DND-41 (cell line): ENCODE measurements around the gene ERC2.

Source experiments
- EZH2 ChIP-seq: IDR thresholded peaks from 3 replicates; pipeline ENCODE4 v1.6.1; 2012; ENCODE audit warnings: borderline replicate concordance, low read depth, mild to moderate bottlenecking, moderate library complexity, low read length, inconsistent platforms; ENCODE audit not compliant: severe bottlenecking
- TF ChIP-seq, protein P1 (sequence below): IDR thresholded peaks from 2 replicates; pipeline ENCODE4 v1.5.1; 2012; ENCODE audit warnings: borderline replicate concordance, low read length, moderate library complexity, mild to moderate bottlenecking; ENCODE audit not compliant: poor library complexity, severe bottlenecking; ENCODE audit errors: extremely low read depth

DNA sequence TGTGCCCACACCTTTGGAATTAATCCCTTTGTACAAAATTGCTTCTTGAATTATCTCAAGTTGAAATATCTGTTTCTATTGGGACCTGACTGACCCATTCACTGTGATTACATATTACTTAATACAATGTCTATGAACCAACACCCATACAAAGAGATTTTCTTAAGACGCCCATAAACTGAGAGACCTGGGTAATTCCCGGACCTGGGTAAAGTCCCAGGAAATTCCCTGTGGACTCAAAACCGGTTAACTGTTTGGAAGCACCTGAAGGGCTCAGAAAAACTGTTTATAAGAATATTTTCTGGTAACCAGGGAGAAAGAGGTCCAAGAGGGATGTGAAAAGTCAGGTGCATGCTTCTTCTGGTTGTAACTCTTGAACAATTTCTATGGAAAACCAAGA is 667.2 kb downstream of the ERC2 start:
- TF ChIP-seq, protein P1, sequence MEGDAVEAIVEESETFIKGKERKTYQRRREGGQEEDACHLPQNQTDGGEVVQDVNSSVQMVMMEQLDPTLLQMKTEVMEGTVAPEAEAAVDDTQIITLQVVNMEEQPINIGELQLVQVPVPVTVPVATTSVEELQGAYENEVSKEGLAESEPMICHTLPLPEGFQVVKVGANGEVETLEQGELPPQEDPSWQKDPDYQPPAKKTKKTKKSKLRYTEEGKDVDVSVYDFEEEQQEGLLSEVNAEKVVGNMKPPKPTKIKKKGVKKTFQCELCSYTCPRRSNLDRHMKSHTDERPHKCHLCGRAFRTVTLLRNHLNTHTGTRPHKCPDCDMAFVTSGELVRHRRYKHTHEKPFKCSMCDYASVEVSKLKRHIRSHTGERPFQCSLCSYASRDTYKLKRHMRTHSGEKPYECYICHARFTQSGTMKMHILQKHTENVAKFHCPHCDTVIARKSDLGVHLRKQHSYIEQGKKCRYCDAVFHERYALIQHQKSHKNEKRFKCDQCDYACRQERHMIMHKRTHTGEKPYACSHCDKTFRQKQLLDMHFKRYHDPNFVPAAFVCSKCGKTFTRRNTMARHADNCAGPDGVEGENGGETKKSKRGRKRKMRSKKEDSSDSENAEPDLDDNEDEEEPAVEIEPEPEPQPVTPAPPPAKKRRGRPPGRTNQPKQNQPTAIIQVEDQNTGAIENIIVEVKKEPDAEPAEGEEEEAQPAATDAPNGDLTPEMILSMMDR: no peak
- TF ChIP-seq EZH2: no peak
